Lung (tissue), 12 donors: Measurements from ENCODE around the gene CSRNP3. TPM values are rescaled to one million over a fixed set of nuclear protein-coding genes. Genes with fewer than 3 reads are reported as not detected.

ENCODE experiments used
- ATAC-seq: fragments of 200-7000 bp; cut with Tn5 transposase; one replicate; pipeline ENCODE4 v1.9.1; 2020; ENCODE audit warnings: moderate number of reproducible peaks; ENCODE audit not compliant: insufficient read depth, low FRiP score
- DNase-seq, 3 donors: peaks; one replicate each; pipeline ENCODE4 v3.0.0-alpha.2; 2013 to 2017
- H3K27ac ChIP-seq, 2 donors: one replicate each; pipeline ENCODE4 v1.5.1; 2013; ENCODE audit warnings: mild to moderate bottlenecking in 2 of 2, moderate library complexity in 2 of 2, control low read depth in 1 of 2, inconsistent platforms in 1 of 2, low read depth in 1 of 2, low read length in 1 of 2
- H3K27me3 ChIP-seq, 3 donors: one replicate each; pipeline ENCODE4 v1.5.1; 2013; ENCODE audit warnings: low read length in 2 of 3; ENCODE audit not compliant: control insufficient read depth in 3 of 3, insufficient read depth in 3 of 3
- H3K36me3 ChIP-seq, 4 donors: one replicate each; pipeline ENCODE4 v1.5.1; 2013; ENCODE audit warnings: low read length in 4 of 4, mild to moderate bottlenecking in 1 of 4, moderate library complexity in 1 of 4; ENCODE audit not compliant: control insufficient read depth in 4 of 4, insufficient read depth in 4 of 4
- H3K4me1 ChIP-seq, 5 donors: one replicate each; pipeline ENCODE4 v1.5.1; 2013; ENCODE audit warnings: low read length in 5 of 5, mild to moderate bottlenecking in 2 of 5, moderate library complexity in 1 of 5; ENCODE audit not compliant: control insufficient read depth in 5 of 5, insufficient read depth in 5 of 5
- H3K4me3 ChIP-seq: one replicate; pipeline ENCODE4 v1.5.1; 2013; ENCODE audit warnings: mild to moderate bottlenecking, control low read depth, moderate library complexity
- H3K9ac ChIP-seq, 2 donors: one replicate each; pipeline ENCODE4 v1.5.1; 2013; ENCODE audit warnings: low read length in 2 of 2, control low read depth in 1 of 2; ENCODE audit not compliant: insufficient read depth in 1 of 2
- H3K9me3 ChIP-seq, 4 donors: one replicate each; pipeline ENCODE4 v1.5.1; 2013; ENCODE audit warnings: low read length in 3 of 4, mild to moderate bottlenecking in 1 of 4, moderate library complexity in 1 of 4; ENCODE audit not compliant: control insufficient read depth in 4 of 4, insufficient read depth in 3 of 4
- CTCF ChIP-seq: IDR thresholded peaks from 2 replicates; pipeline ENCODE4 v1.5.1; 2012; ENCODE audit warnings: mild to moderate bottlenecking; ENCODE audit errors: control extremely low read depth, extremely low read depth
- WGBS, 2 donors: extraction: QIAGEN DNeasy Blood & Tissue Kit; methylation state at CpG; one replicate each; pipeline ENCODE4 v1.1.7; 2013; 5-methylcytosine and 5-hydroxymethylcytosine counted together
- polyA plus RNA-seq, 2 donors: library from polyadenylated mRNA; stranded (reverse); fragments of 200-250 nt; gene quantifications; one replicate each; pipeline ENCODE4 v1.2.1, GENCODE V29; 2013
- total RNA-seq, 2 donors: library from RNA; depleted of rRNA in 1 of 2; stranded (reverse); fragments of >200 nt in 1 of 2; gene quantifications; one replicate each; pipeline ENCODE4 v1.2.1, GENCODE V29; 2014 to 2021
- donor health status: control.
- donor health status: control.
- donor health status: Bipolar disorder and iron deficiency.
- donor health status: healthy.
- donor health status: DM: yes; HTN: yes; CAD: no.

Gene CSRNP3
- total and polyA plus RNA-seq, 4 donors = 0.25 to 8.7 (median 1.8) TPM

GRCh38 chr2:165432234-165432966 is 37.1 kb upstream of the CSRNP3 start:
- Histone ChIP-seq H3K4me1 (no peaks in the 10 kb centered on the region), H3K9ac (no peak overlapping the region), H3K9me3 (no peaks in the 10 kb centered on the region), H3K4me3 (no peak overlapping the region), H3K27me3 (no peaks in the 10 kb centered on the region), H3K36me3 (no peaks in the 10 kb centered on the region), H3K27ac (no peak overlapping the region)
- TF ChIP-seq CTCF = no peak
- ATAC-seq = no peak
- no peak for DNase-seq

GRCh38 chr2:165434865-165435496 is 34.5 kb upstream of the CSRNP3 start:
- Histone ChIP-seq H3K9ac (no peak overlapping the region), H3K4me3 (no peak overlapping the region), H3K27ac (no peak overlapping the region), H3K36me3 (no peaks in the 10 kb centered on the region), H3K4me1 (peaks cover 0 to 1% (median 0%) of the 10 kb centered on the region in 5 donors), H3K9me3 (no peaks in the 10 kb centered on the region), H3K27me3 (no peaks in the 10 kb centered on the region)
- 79 to 95% methylated on average over 1 of the region's 1 CpG for WGBS, 2 donors
- no peak for TF ChIP-seq CTCF
- DNase-seq (no peak), ATAC-seq (no peak)

GRCh38 chr2:165435611-165436010 is 33.9 kb upstream of the CSRNP3 start:
- Histone ChIP-seq H3K36me3 (no peaks in the 10 kb centered on the region), H3K4me1 (peaks cover 0 to 8% (median 0%) of the 10 kb centered on the region in 5 donors), H3K4me3 (no peak overlapping the region), H3K9me3 (no peaks in the 10 kb centered on the region), H3K27me3 (no peaks in the 10 kb centered on the region), H3K27ac (no peak overlapping the region), H3K9ac (no peak overlapping the region)
- 59 to 80% methylated on average over 1 of the region's 1 CpG for WGBS, 2 donors
- no peak for DNase-seq
- no peak for ATAC-seq
- no peak for TF ChIP-seq CTCF
